Uterus (tissue), 4 donors: ENCODE data around the gene ZDHHC14. TPM values are rescaled to one million over a fixed set of nuclear protein-coding genes. Genes with fewer than 3 reads are reported as not detected.

Experiments
- DNase-seq, 2 donors: peaks; one replicate each; pipeline ENCODE4 v3.0.0-alpha.2; 2019 to 2020
- H3K27ac ChIP-seq, 2 donors: fragments of 200-600 bp; sonication (generic); 1 replicate in 1 of 2; 2 replicates in 1 of 2; pipeline ENCODE4 v1.5.1; 2016 to 2018
- H3K27me3 ChIP-seq, 2 donors: fragments of 200-600 bp; sonication (generic); one replicate each; pipeline ENCODE4 v1.5.1; 2018 to 2019; ENCODE audit warnings: control low read depth in 1 of 2
- H3K36me3 ChIP-seq, 2 donors: fragments of 200-600 bp; sonication (generic); one replicate each; pipeline ENCODE4 v1.5.1; 2019; ENCODE audit warnings: control low read depth in 1 of 2
- H3K4me1 ChIP-seq, 2 donors: fragments of 200-600 bp; sonication (generic); one replicate each; pipeline ENCODE4 v1.5.1; 2018 to 2019; ENCODE audit warnings: control low read depth in 1 of 2
- H3K4me3 ChIP-seq, 2 donors: fragments of 200-600 bp; sonication (generic); 1 replicate in 1 of 2; 2 replicates in 1 of 2; pipeline ENCODE4 v1.5.1; 2018 to 2019; ENCODE audit warnings: mild to moderate bottlenecking in 1 of 2
- H3K9me3 ChIP-seq, 2 donors: fragments of 200-600 bp; sonication (generic); one replicate each; pipeline ENCODE4 v1.5.1; 2019; ENCODE audit warnings: control low read depth in 1 of 2
- POLR2A ChIP-seq, 2 donors: fragments of 450-650 bp; IDR thresholded peaks; one replicate each; pipeline ENCODE4 v1.6.1; 2016; ENCODE audit warnings: antibody characterized with exemption in 2 of 2, mild to moderate bottlenecking in 1 of 2, moderate library complexity in 1 of 2
- intact Hi-C: fragments of 100-400 bp; cut with DNase I; formaldehyde crosslinking; loops from one replicate; pipeline ENCODE4 v1.15.1; 2023; ENCODE audit warnings: low total_unique reads
- total RNA-seq, 4 donors: library from RNA; depleted of rRNA in 3 of 4; stranded (reverse); fragments of >200 nt in 3 of 4; gene quantifications; one replicate each; pipeline versions ENCODE4 v1.1.0 to v1.2.4, GENCODE V29; 2014 to 2023
- TF ChIP-seq, protein P1 (sequence below), 4 experiments: fragments of 200-600 bp in 2 of 4; fragments of 450-650 bp in 2 of 4; sonication (generic) in 2 of 4; IDR thresholded peaks; one replicate each; pipeline ENCODE4 v1.5.1; 2016 to 2019; ENCODE audit warnings: antibody characterized with exemption in 4 of 4, mild to moderate bottlenecking in 2 of 4, moderate library complexity in 1 of 4
- donor health status: DM: yes; HTN: yes; CAD: no.

Gene ZDHHC14
- total RNA-seq, 4 donors from 2014 or later: 5.6 to 28.3 (median 12.9) TPM

DNA sequence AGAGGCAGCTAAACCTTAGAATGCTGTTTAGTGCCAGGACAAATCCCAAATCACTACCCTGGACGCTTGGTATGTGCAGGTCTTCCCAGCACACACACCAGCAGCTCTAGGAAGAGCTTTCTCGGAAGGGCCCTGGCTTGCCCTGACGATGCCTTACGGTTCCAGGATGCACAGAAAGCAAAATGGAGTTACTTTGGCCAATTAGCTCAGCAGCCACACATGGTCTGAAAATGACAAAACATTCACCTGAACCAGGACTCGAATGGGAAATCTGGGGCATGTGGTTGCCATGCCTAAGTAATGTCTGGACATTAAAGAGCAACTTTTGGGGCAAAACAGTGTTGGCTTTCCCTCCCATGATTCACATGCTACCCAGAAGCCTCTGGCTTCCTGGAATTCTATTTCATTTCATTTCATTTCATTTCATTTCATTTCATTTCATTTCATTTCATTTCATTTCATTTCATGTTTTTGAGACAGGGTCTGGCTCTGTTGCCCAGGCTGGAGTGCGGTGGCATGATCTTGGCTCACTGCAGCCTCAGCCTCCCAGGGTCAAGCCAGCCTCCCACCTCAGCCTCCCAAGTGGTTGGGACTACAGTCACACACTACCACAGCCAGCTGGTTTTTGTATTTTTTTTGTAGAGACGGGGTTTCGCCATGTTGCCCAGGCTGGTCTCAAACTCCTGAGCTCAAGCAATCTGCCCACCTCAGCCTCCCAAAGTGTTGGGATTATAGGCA, 153.3 kb downstream of the ZDHHC14 start:
- TF ChIP-seq POLR2A (IDR thresholded peaks at IDR 0.05): no peak
- TF ChIP-seq, protein P1, sequence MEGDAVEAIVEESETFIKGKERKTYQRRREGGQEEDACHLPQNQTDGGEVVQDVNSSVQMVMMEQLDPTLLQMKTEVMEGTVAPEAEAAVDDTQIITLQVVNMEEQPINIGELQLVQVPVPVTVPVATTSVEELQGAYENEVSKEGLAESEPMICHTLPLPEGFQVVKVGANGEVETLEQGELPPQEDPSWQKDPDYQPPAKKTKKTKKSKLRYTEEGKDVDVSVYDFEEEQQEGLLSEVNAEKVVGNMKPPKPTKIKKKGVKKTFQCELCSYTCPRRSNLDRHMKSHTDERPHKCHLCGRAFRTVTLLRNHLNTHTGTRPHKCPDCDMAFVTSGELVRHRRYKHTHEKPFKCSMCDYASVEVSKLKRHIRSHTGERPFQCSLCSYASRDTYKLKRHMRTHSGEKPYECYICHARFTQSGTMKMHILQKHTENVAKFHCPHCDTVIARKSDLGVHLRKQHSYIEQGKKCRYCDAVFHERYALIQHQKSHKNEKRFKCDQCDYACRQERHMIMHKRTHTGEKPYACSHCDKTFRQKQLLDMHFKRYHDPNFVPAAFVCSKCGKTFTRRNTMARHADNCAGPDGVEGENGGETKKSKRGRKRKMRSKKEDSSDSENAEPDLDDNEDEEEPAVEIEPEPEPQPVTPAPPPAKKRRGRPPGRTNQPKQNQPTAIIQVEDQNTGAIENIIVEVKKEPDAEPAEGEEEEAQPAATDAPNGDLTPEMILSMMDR (IDR thresholded peaks at IDR 0.05): no peak
- no peak for DNase-seq
- Histone ChIP-seq H3K4me1 (peaks cover 0 to 7% of the 10 kb centered on the region in 2 donors), H3K9me3 (no peaks in the 10 kb centered on the region), H3K4me3 (no peak overlapping the region), H3K27me3 (no peaks in the 10 kb centered on the region), H3K36me3 (no peaks in the 10 kb centered on the region), H3K27ac (peak overlapping the region; percentile 70 to 75)
- intact Hi-C loops: no loop called here

DNA sequence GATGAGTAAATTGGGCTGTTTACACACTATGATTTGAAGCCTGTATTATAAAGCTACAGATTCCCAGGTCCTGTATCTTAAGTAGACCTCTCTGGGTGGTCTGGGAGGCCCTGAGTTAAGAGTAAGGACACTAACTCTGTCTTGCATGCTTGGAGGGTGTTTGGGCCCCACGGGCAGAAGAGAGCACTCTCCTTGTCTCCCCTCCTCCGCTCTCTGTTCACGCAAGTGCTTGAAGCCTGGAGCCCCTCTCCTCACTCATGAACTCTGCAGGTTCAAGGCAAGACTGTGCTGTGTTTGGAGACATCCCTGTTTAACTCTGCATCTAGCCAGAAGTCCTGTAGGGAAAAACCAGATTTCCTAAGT, 154.0 kb downstream of the ZDHHC14 start:
- no peaks in the 10 kb centered on the region for H3K9me3 ChIP-seq
- TF ChIP-seq, protein P1 (IDR thresholded peaks at IDR 0.05): no peak
- no peak for TF ChIP-seq POLR2A (IDR thresholded peaks at IDR 0.05)
- H3K27me3 ChIP-seq: no peaks in the 10 kb centered on the region
- H3K4me3 ChIP-seq: no peak overlapping the region
- no peak for DNase-seq
- intact Hi-C loops: no loop called here
- H3K4me1 ChIP-seq: peaks cover 0 to 7% of the 10 kb centered on the region in 2 donors
- no peaks in the 10 kb centered on the region for H3K36me3 ChIP-seq
- peak overlapping the region; percentile 70 to 75 for H3K27ac ChIP-seq

GRCh38 chr6:157535340-157536222, 154.6 kb downstream of the ZDHHC14 start:
- Histone ChIP-seq H3K9me3 (no peaks in the 10 kb centered on the region), H3K36me3 (no peaks in the 10 kb centered on the region), H3K27ac (peak overlapping the region; percentile 70 to 75), H3K4me1 (peaks cover 0 to 7% of the 10 kb centered on the region in 2 donors), H3K4me3 (no peak overlapping the region), H3K27me3 (no peaks in the 10 kb centered on the region)
- no peak for TF ChIP-seq POLR2A (IDR thresholded peaks at IDR 0.05)
- TF ChIP-seq, protein P1 (IDR thresholded peaks at IDR 0.05): no peak
- intact Hi-C loops: no loop called here
- peak; percentile 37 to 45 for DNase-seq

DNA sequence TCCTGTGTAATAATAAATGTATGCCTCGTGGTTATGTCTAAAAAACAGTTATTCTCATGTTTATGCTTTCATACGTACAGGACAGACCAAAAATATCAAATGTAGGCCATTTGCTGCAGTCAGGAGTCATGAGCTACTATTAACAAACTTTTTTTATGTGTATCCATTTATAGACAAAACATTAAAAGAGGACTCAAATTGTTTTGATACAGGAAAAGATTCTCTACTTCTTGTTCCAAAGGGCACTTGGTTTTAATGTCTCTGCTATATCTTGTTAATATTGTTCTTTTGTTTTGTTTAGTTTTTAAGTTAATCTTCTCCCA, 155.2 kb downstream of the ZDHHC14 start:
- Histone ChIP-seq H3K36me3 (no peaks in the 10 kb centered on the region), H3K27ac (peak overlapping the region; percentile 70 to 75), H3K27me3 (no peaks in the 10 kb centered on the region), H3K4me3 (no peak overlapping the region), H3K9me3 (no peaks in the 10 kb centered on the region), H3K4me1 (peaks cover 0 to 7% of the 10 kb centered on the region in 2 donors)
- no peak for DNase-seq
- intact Hi-C loops: no loop called here
- TF ChIP-seq, protein P1 (IDR thresholded peaks at IDR 0.05): no peak
- no peak for TF ChIP-seq POLR2A (IDR thresholded peaks at IDR 0.05)

DNA sequence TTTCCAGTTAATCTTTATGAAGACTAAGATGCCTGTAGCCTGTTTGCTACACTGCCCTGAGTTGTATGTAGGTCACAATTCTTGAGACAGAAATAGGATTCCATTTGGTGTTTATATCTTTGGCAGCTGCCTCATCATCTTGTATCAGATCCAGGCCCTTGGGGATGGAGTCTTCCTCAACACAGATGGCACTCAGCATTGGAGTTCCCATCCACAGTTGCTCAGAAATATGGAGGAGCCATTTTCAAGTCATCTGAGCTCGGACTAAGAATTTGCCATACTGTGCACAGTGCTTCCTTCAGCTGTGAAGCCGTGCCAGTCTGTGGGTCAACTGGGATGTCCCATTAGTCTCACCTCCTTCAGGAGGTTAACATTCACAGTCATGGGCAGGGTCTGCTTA, 156.6 kb downstream of the ZDHHC14 start:
- no peak for DNase-seq
- Histone ChIP-seq H3K27ac (peak overlapping the region in 1 of 2 donors; percentile 26), H3K27me3 (no peaks in the 10 kb centered on the region), H3K36me3 (no peaks in the 10 kb centered on the region), H3K4me3 (no peak overlapping the region), H3K4me1 (peaks cover 0 to 7% of the 10 kb centered on the region in 2 donors), H3K9me3 (no peaks in the 10 kb centered on the region)
- TF ChIP-seq, protein P1 (IDR thresholded peaks at IDR 0.05): no peak
- TF ChIP-seq POLR2A (IDR thresholded peaks at IDR 0.05): no peak
- intact Hi-C loops: no loop called here
